ENCODE data around the gene TMEM223. TPM values are rescaled to one million over a fixed set of nuclear protein-coding genes. Genes with fewer than 3 reads are reported as not detected.
A peak's percentile ranks its signal among the peaks of the same experiment; 100 is the strongest.
"Not testable (repeated sequence)": the region's sequence is repeated elsewhere in the genome, so short reads cannot be mapped to it uniquely, and the experiment has no call there.

Gene TMEM223
- total RNA-seq, 1 donor = 9.0 TPM

GRCh38 chr11:62753736-62754603, 37.8 kb downstream of the TMEM223 start, which contains the start of gene ZBTB3:
Gene ZBTB3 (minus strand): TSS chr11:62754160. CDS start chr11:62753664, 496 bp downstream.
- DNase-seq (ENCODE audit: insufficient read length, low spot score, missing footprints) = peak; percentile 98
- H3K79me2 ChIP-seq (ENCODE audit: insufficient read depth, low read length) = peaks cover 22% of the 10 kb centered on the region
- H3K36me3 ChIP-seq (ENCODE audit: insufficient read depth, low read length) = peaks cover 8% of the 10 kb centered on the region
- peaks cover 3% of the 10 kb centered on the region for H3K4me1 ChIP-seq (ENCODE audit: insufficient read depth, low read length)
- TF ChIP-seq CTCF (IDR thresholded peaks at IDR 0.05; ENCODE audit: extremely low read depth, low read depth, low read length) = no peak
- no peaks in the 10 kb centered on the region for H4K20me1 ChIP-seq (ENCODE audit: insufficient read depth, low read length)
- H3K4me2 ChIP-seq (ENCODE audit: insufficient read depth, low read length) = peak within 1 kb of the TSS; percentile 88
- peak within 1 kb of the TSS; percentile 89 for H3K4me3 ChIP-seq (ENCODE audit: insufficient read depth, low read length)
- peak within 1 kb of the TSS; percentile 90 for H3K27ac ChIP-seq (ENCODE audit: low read depth, low read length)
- H3K27me3 ChIP-seq (ENCODE audit: insufficient read depth, low read length) = no peaks in the 10 kb centered on the region
- H2AFZ ChIP-seq (ENCODE audit: low read length) = peak within 1 kb of the TSS; percentile 98
- H3K9me3 ChIP-seq (ENCODE audit: low read depth, low read length) = no peaks in the 10 kb centered on the region

GRCh38 chr11:62752994-62753735, 38.6 kb downstream of the TMEM223 start:
- no peaks in the 10 kb centered on the region for H3K27me3 ChIP-seq (ENCODE audit: insufficient read depth, low read length)
- no peak for DNase-seq (ENCODE audit: insufficient read length, low spot score, missing footprints)
- TF ChIP-seq CTCF (IDR thresholded peaks at IDR 0.05; ENCODE audit: extremely low read depth, low read depth, low read length) = no peak
- no peaks in the 10 kb centered on the region for H4K20me1 ChIP-seq (ENCODE audit: insufficient read depth, low read length)
- H3K9me3 ChIP-seq (ENCODE audit: low read depth, low read length) = no peaks in the 10 kb centered on the region
- peak overlapping the region; percentile 89 for H3K4me3 ChIP-seq (ENCODE audit: insufficient read depth, low read length)
- peaks cover 8% of the 10 kb centered on the region for H3K36me3 ChIP-seq (ENCODE audit: insufficient read depth, low read length)
- H3K4me1 ChIP-seq (ENCODE audit: insufficient read depth, low read length) = peaks cover 3% of the 10 kb centered on the region
- H3K79me2 ChIP-seq (ENCODE audit: insufficient read depth, low read length) = peaks cover 22% of the 10 kb centered on the region
- peak overlapping the region; percentile 98 for H2AFZ ChIP-seq (ENCODE audit: low read length)
- H3K27ac ChIP-seq (ENCODE audit: low read depth, low read length) = peak overlapping the region; percentile 90
- H3K4me2 ChIP-seq (ENCODE audit: insufficient read depth, low read length) = peak overlapping the region; percentile 88

GRCh38 chr11:62752177-62752785, 39.5 kb downstream of the TMEM223 start:
- TF ChIP-seq CTCF (IDR thresholded peaks at IDR 0.05; ENCODE audit: extremely low read depth, low read depth, low read length) = no peak
- peaks cover 3% of the 10 kb centered on the region for H3K4me1 ChIP-seq (ENCODE audit: insufficient read depth, low read length)
- H3K4me2 ChIP-seq (ENCODE audit: insufficient read depth, low read length) = no peak overlapping the region
- H2AFZ ChIP-seq (ENCODE audit: low read length) = no peak overlapping the region
- H3K79me2 ChIP-seq (ENCODE audit: insufficient read depth, low read length) = peaks cover 22% of the 10 kb centered on the region
- H3K4me3 ChIP-seq (ENCODE audit: insufficient read depth, low read length) = no peak overlapping the region
- no peaks in the 10 kb centered on the region for H3K9me3 ChIP-seq (ENCODE audit: low read depth, low read length)
- H3K36me3 ChIP-seq (ENCODE audit: insufficient read depth, low read length) = peaks cover 8% of the 10 kb centered on the region
- no peaks in the 10 kb centered on the region for H3K27me3 ChIP-seq (ENCODE audit: insufficient read depth, low read length)
- no peaks in the 10 kb centered on the region for H4K20me1 ChIP-seq (ENCODE audit: insufficient read depth, low read length)
- no peak overlapping the region for H3K27ac ChIP-seq (ENCODE audit: low read depth, low read length)
- no peak for DNase-seq (ENCODE audit: insufficient read length, low spot score, missing footprints)

GRCh38 chr11:62749931-62750330, 41.9 kb downstream of the TMEM223 start:
- H3K4me3 ChIP-seq (ENCODE audit: insufficient read depth, low read length); H3K36me3 ChIP-seq (ENCODE audit: insufficient read depth, low read length); DNase-seq (ENCODE audit: insufficient read length, low spot score, missing footprints); H4K20me1 ChIP-seq (ENCODE audit: insufficient read depth, low read length); H3K9me3 ChIP-seq (ENCODE audit: low read depth, low read length); H3K4me1 ChIP-seq (ENCODE audit: insufficient read depth, low read length); H3K27me3 ChIP-seq (ENCODE audit: insufficient read depth, low read length); H2AFZ ChIP-seq (ENCODE audit: low read length); H3K4me2 ChIP-seq (ENCODE audit: insufficient read depth, low read length); H3K27ac ChIP-seq (ENCODE audit: low read depth, low read length): not testable (repeated sequence)
- H3K79me2 ChIP-seq (ENCODE audit: insufficient read depth, low read length) = peaks cover 22% of the 10 kb centered on the region
